Frontal cortex (tissue), 4 donors: ENCODE data around the gene BRD9. TPM values are rescaled to one million over a fixed set of nuclear protein-coding genes. Genes with fewer than 3 reads are reported as not detected.

Source experiments
- DNase-seq, 2 donors: peaks; one replicate each; pipeline ENCODE4 v3.0.0; 2012; ENCODE audit warnings: low spot score in 2 of 2
- FAIRE-seq: peaks from 2 replicates; lab custom pipeline; 2012; peaks lifted over from hg19 to GRCh38; lab: Jason Lieb, UNC
- total RNA-seq: library from RNA; depleted of rRNA; stranded (reverse); fragments of >200 nt; gene quantifications from one replicate; pipeline ENCODE4 v1.2.3, GENCODE V29; 2014
- donor health status: control.
- donor health status: control.
- donor health status: control.

Gene BRD9
- total RNA-seq, 1 donor from 2014 or later, result 43.2 TPM

DNA sequence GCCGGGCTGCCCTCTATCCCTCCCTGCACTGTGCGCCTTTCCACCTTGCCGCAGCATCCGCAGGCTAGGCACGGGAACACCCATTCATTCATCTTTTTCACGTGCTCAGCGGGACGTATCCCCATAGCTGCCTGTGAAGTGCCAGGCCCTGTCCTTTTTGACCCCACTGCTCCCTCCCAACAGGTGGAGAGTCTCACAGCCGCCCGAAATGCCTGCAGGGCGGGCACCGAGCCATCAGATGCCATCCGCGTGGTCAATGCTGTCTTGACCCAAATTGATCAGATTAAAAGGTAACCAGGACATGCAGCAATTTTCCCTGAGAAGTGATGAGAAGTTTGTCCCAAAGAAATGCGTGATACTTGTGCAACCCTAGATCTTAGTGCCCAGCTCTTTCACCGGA, 15.6 kb upstream of the BRD9 start:
- FAIRE-seq, result no peak
- no peak for DNase-seq

DNA sequence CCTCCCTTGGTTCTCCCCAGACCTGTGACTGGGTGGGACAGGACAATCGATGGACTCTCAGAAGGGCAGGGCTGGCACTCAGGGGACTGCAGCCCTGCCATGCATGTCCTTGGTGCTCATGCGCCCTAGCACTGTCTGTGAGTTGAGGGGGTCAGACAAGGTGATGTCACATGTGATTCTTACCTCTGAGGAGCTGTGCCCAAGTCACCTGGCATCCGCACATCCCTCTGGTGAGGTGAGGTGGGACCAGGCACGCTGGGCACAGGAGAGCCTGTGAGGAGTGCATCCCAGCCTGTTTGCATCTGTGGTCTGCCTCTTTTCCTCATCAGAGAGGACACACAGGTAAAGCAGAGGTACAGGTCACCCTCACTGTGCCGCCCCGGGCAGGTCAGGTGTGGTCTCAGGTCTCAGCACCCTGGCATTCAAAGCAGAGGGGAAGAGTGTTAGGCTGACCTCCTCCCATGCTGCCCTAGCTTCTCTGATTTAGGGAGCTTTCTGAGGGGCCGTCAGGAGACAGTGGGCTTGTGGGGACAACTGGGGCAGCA, 14.8 kb upstream of the BRD9 start:
- DNase-seq, result no peak
- FAIRE-seq, result no peak

DNA sequence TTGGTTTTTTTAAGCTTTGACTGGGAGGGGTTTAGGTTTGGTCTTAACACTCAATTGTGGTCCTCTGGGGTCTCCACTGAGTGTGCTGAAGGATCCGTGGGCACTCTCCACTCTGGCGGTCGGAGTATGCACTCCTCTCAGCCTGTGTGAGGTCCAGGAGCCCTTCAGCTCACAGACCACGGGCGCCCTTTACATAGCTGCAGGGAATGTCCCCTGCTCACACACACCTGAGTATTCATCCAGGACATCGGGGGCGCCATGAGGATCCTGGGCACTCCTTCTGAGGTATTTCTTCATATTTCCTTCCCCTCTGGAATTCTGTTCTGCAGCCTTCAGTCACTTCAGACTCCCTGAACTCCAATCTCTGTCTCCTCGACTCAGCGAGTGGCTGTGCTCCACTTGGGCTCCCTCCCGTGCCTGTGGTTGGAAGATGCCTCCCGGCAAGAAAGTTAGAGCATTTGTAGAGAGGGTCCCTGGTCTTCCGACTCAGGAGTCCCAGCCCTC, 12.6 kb upstream of the BRD9 start:
- DNase-seq (no peak), FAIRE-seq (no peak)

DNA sequence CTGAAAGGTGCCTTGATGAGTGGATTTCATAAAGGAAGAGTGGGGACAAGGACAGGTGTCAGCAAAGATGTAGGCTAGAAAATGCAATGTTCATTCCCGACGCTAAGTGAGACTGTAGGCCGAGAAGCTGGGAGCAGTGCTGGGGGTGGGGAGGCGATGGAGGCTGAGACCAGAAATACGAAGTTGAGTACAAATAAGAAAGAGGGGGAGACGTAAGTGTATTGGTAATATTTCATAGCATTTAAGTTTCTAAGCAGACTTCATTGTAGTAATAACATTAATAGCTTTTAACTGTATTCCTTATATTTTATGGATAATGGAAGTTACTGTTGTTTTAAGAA, 11.1 kb upstream of the BRD9 start:
- no peak for DNase-seq
- FAIRE-seq, result no peak

DNA sequence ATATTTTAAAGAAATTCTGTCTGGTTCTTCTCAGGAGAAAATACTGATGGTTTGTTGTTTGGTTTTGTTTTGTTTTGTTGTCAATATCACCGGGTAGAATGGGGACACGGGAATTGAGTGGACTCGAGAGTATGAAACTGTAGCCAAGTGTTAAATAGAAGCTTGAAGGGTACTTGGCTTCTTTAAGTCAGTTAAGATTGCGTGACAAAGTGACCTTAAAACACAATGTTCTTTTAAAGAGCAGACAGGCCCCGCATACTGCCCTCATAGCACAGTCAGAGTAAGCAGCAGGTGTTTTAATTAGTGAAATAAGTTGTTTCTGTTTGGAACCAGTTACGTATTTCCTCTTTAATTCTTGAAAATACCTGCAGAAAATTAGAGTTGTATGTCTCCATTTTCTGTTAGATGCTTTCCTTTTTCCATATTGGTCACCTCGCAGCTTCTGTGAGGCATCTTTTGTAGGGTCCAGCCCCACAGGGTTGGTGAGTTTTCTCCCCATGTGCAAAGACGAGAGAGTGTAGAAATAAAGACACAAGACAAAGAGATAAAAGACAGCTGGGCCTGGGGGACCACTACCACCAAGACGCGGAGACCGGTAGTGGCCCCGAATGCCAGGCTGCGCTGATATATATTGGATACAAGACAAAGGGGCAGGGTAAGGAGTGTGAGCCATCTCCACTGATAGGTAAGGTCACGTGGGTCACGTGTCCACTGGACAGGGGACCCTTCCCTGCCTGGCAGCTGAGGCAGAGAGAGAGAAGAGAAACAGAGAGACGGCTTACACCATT, 9.7 kb upstream of the BRD9 start:
- DNase-seq (no peak), FAIRE-seq (no peak)

DNA sequence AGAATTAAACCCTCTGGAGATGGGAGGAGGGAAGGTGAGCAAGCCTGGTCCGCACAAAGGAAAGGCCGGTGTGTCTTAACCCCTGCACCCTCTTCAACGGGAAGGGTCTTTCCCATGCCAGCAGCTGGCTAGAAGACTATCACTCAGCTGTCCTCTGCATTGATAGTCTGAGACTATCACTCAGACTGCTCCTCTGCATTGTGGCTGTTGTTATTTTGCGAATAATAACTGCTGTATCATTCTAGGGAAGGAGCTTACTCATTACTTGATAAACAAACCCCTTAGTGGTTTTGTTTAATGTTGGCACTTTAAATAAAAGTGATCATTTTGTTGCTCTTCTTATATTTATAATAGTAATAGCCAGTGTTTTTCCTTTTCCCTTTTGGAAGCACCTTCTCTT, 8.2 kb upstream of the BRD9 start:
- FAIRE-seq (no peak), DNase-seq (no peak)

DNA sequence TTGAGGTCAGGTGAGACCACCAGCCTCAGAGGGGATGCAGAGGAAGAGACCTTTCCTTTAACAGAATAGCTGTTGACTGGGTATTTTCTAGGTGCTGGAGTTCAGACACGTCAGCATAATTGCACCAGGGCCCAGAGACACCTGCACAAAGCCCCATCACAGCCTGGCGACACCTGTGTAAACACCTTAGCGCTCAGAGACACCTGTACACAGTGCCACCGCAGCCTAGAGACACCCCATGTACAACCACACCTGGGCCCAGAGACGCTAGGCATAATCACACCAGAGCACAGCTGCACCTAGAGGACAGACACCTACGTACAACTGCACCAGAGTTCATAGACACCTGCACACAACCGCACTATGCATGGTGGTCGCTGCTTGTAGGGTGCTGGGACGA, 1.1 kb upstream of the BRD9 start:
- DNase-seq (no peak), FAIRE-seq (no peak)

DNA sequence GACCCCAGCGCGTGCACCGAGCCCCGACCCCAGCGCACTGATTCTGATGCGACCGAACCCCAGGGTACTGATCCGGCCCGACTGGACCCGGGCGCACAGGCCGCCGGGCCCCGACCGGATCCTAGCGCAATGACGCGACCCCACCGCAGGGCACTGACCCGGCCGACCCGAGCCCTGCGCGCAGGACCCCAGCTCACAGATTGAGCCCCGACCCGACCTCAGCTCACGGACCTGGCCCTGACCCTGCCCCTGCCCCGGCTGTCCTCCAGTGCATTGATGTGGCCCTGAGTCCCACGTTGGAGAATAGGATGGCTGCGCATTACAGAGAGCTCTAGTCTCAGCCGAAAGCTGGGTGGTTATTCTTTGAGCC, 521 bp upstream of the BRD9 start:
- DNase-seq (no peak), FAIRE-seq (no peak)

DNA sequence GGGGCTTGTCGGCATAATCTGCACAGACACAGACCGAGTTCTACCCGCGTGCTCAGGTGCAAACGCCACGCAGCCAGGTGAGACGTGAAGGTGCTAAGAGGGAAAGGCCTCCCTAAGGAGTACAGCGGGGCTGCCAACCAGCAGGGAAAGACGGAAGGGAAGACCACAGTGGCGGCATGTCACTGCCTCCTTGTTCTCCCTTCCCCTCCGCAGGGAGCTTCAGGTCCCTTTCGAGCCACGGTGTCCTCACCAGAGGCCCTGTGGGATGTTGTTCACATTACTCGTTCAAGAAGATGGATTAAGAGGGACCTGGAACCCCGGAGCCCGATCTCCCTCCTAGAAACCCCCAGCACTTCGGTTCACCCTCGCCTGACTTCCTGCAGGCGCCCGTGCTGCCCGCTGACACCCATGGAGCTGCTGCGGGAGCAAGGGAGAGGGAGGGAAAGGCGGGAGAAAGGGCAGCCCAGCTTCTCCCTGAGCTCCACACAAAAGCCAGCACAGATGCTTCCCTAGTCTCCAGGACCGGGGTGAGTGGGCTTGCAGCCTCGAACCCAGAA, 686 bp downstream of the BRD9 start:
- FAIRE-seq (no peak), DNase-seq (no peak)

DNA sequence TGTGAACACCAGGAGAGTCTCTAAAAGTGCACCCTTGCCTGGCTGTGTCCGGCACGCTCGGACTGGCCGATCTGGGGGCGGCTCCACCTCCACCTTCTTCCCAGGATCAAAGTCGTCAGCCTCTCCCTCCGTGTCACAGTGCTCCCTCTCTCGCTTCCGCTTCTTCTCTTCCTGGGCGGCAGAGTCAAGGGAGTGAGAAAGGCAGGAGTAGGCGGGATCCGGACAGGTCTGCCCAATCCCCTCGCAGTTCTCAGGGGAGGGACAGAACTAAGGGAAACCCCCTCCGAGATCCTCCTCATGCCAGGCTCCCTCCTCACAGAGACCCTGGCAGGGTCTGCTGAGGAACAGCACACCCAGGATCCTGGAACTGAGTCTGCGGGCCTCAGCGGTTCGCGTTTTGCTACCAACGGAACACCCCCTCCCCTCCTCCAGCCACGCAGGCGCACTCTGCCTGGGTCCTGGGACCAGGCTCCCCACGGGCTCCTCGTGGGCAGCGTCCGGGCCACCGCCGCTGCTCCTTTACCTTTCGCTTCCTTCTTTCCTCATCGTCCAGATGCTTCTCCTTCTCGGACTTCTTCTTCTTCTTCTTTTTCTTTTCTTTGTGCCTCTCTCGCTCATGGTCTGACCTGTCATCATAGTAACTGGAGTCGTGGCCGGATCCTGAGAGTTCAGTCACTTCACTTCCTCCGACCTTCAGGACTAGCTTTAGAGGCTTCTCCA, 1.3 kb downstream of the BRD9 start:
- no peak for FAIRE-seq
- no peak for DNase-seq

DNA sequence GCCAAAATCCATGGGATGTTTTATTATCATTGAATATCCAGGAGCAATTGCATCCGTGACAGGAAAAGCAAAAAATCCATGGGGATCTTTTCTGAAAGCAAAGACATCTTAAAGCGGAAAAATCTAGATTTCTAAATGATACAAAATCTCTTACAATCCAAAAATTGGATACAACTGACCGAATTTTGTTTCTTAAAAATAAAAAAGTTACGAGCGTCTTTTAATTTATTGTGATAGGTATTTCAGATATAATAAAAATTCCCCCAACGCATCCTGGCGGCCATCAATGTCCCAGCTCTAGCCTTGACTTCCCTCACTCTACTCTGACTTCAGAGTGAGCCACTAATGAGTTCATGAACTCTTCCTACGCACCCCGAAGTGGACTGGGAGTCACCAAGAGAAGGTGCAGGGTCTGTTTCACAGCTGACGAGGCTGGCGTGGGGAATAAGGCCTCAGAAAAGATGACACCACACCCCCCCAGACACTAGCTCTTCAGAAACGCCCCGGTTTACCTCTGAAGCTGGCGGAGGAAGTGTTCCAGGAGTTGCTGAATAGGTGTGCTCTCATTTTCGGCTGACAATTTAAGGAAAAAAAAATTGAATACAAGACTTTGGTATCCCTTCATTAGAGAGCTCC, 3.4 kb downstream of the BRD9 start:
- DNase-seq, result no peak
- no peak for FAIRE-seq

DNA sequence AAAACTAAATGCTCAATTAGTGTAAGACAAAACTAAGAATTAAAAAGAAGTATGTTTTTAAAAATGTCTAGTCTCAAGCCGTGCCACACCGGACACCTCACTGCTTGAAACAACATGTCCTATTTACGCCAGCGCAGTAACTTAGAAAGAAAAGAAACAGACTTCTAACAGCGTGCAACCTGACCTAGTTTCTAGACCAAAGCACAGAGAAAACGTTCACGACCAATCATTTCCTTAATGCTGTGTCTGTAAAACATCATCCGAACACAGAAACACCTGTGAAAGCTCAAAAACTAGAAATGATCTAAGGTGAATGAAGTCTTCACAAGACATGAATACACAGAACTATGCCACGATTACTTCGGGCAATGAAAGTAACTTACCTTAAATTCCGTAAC, 4.0 kb downstream of the BRD9 start:
- no peak for DNase-seq

DNA sequence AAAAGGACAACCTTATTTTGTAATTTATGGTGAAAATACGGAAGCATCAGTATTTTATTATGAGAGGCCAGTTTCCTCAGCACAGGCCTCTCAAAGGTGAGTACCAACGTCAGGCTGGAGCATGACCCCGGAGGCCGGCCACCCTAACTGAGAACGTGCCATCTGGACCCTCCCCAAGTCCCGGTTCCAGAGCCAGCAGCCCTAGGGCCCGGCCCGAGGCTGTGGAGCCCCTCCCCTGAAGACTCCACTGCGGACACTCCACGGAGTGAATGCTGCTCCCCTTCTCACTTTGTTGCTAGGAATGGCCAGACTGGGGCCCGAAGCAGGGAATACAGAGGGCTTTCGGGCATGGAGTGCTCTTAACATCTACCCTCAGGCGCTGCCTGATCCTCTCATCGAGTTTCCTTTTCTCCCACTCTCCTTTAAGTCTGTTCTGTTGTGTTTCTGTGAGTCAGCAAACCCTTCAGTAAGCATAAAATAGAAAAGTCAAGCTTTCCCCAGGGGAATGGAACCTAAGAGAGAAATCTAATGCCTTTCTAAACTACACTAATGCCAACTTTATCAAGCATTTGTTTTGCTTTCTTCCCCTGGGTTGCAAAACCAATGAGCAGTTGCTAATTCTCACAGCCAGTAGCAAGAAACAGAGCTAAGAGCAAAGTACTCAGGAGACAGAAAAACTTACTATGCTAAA, 4.5 kb downstream of the BRD9 start:
- no peak for FAIRE-seq

More for the DNA sequence above, 4.0 kb downstream of the BRD9 start:
- no peak for FAIRE-seq

DNA sequence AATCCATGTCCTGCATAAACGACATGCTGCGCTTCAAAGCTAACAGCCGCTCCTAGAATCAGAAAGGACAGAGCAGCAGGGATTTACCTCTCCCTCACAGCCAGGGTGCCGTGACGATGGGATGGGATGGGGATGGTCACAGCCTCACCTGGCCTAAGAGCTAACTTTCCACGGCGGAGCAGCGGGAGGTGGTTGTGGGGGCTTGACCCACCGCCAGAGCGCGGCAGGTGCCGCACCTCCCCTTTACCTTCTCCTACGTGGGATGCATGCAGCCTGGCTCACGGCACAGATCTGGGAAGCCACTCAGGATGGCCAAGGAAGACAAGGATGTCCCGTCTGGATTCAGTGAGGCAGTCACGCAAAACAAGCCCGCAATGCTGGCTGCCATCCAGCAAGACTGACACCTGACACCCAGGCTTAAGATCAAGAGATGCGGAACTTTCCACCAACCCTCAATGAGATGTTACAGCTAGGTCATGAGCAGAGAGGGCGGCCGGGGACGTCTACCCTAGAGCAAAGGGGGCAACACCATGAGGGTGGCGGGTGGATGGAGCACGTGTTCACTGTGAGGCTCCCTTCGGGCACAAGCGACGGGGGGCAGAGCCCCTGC, 5.8 kb downstream of the BRD9 start:
- DNase-seq, result no peak
- no peak for FAIRE-seq

More for the DNA sequence above, 4.5 kb downstream of the BRD9 start:
- no peak for DNase-seq

DNA sequence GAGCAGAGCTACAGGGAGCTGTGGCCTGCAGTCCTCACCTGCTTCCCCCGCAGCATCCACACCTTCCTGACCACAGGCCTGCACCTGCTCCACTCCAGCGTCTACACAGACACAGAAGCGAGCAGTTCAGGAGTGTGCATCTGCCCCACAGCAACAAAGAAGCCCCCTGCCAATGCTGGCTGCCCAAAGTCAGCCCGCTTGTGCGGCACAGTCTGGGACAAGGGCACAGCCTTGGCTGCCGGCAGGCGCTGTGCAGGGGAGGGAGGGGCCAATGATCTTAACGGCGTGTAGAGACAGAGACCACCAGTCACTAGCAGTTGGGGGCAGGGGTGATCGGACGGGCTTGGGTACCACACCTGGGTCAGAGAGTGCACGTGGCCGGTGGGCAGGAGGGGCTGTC, 6.6 kb downstream of the BRD9 start:
- FAIRE-seq, result no peak
- no peak for DNase-seq

DNA sequence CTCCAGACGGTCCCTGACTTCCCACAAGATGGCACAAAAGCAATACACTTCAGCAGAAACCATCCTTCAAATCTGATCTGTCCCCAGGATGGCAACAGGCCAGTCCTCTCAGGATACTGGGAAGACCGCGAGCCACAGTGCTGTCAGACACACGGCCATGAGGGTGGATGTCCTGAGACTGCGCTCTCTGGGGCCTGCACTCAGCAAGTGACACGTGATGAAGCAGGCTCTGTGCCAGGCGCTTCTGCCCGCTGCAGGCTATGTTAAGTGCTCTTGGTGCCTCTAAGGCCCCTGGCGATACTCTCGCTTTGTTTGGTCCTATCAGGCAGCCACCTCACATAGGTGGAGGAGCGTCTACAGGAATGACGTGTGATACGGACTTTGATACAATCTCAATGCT, 7.1 kb downstream of the BRD9 start:
- DNase-seq, result peak in 1 of 2 donors; percentile 41
- FAIRE-seq, result no peak

DNA sequence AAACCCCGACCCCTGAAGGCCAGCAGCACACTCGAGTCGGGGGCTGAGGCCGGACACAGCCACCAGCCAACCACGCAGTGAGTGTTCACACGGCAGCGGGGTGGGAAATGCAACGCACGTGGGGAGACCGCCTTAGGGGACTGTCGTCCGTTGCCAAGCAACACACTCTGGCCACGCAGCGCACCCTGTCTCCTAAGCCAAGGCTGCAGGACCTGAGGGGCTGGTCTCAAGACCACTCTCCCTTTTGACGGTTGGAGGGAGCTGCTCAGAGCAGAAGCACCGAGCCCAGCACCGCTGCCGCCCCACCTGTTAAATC, 7.5 kb downstream of the BRD9 start:
- FAIRE-seq (no peak), DNase-seq (no peak)

DNA sequence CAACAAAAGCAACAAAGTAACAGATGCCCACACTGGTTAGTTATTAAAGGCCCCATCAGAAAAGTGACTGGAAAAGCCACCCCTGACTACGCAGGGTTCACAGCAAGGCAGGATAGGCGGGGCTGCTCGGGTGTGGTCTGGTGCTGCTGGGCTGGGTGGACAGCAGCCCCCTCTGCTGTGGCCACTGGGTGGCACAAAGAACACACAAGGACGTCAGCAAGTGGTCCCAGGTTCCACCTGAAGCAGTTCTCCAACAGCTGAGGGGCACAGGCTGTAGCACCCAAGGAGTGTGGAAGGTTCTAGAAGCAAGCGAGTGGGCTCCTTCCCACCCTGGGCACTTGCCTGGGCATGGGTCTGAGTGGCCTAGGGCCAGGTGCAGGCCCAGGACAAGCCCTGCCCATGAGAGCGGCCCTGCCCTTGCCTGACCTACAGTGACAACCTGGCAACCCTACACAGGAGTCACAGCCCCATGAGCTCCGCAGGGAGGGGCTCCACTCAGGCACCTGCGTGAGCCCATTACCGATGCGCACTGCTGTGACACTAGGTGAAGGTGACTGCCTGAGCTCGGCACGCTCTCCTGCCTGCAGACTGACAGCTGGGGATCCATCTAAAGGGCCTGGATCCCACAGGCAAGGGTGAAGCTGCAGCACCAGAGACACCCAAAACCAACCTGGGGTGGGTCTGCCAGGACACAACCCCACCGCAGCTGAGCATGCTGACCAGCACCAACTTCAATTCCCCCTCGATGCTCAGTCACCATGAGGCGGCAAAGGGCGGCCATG, 8.1 kb downstream of the BRD9 start:
- DNase-seq (no peak), FAIRE-seq (no peak)
